WTC11 (cell line): Measurements from ENCODE around the gene CMKLR1. TPM values are rescaled to one million over a fixed set of nuclear protein-coding genes. Genes with fewer than 3 reads are reported as not detected.

Experiments used
- ATAC-seq: fragments of 200-7000 bp; cut with Tn5 transposase; 2 replicates; pipeline ENCODE4 v1.10.0; 2021; ENCODE audit warnings: mild to moderate bottlenecking, moderate library complexity
- CTCF ChIA-PET: fragments of 300-600 bp; sonication (Branson Sonifier 250); formaldehyde crosslinking; loops from one replicate; lab custom pipeline; 2021; ENCODE audit warnings: antibody characterized with exemption; lab: Charles Lee
- POLR2A ChIA-PET: fragments of 350-600 bp; sonication (Branson Sonifier 250); formaldehyde crosslinking; loops from one replicate; lab custom pipeline; 2021; ENCODE audit warnings: antibody characterized with exemption; lab: Charles Lee
- DNase-seq: peaks from one replicate; pipeline ENCODE4 v3.0.0; 2021; ENCODE audit warnings: low spot score
- H3K27ac Mint-ChIP-seq: 2 replicates; pipeline ENCODE4 v1.8.0; 2021; ENCODE audit warnings: mixed read lengths
- H3K27me3 Mint-ChIP-seq: 2 replicates; pipeline ENCODE4 v1.8.0; 2021; ENCODE audit warnings: low read depth, mild to moderate bottlenecking, moderate library complexity, mixed read lengths
- H3K36me3 Mint-ChIP-seq: 2 replicates; pipeline ENCODE4 v1.8.0; 2021; ENCODE audit warnings: mixed read lengths
- H3K4me1 Mint-ChIP-seq: 2 replicates; pipeline ENCODE4 v1.8.0; 2022; ENCODE audit warnings: mixed read lengths
- H3K4me3 Mint-ChIP-seq: 2 replicates; pipeline ENCODE4 v1.8.0; 2021; ENCODE audit warnings: mild to moderate bottlenecking, moderate library complexity, mixed read lengths
- H3K9me3 Mint-ChIP-seq: 2 replicates; pipeline ENCODE4 v1.8.0; 2021; ENCODE audit warnings: mixed read lengths
- ATF1 ChIP-seq: sonication (generic); formaldehyde crosslinking; IDR thresholded peaks from 2 replicates; pipeline ENCODE4 v1.8.1; 2023; ENCODE audit warnings: mild to moderate bottlenecking, moderate library complexity, missing genetic modification reagents
- CREB1 ChIP-seq: sonication (generic); formaldehyde crosslinking; IDR thresholded peaks from 2 replicates; pipeline ENCODE4 v1.8.0; 2023; ENCODE audit warnings: mild to moderate bottlenecking, missing genetic modification reagents
- E2F1 ChIP-seq: sonication (generic); formaldehyde crosslinking; IDR thresholded peaks from 2 replicates; pipeline ENCODE4 v1.8.0; 2022; ENCODE audit warnings: mild to moderate bottlenecking, missing genetic modification reagents
- ESRRA ChIP-seq: sonication (generic); formaldehyde crosslinking; IDR thresholded peaks from 2 replicates; pipeline ENCODE4 v1.8.1; 2022; ENCODE audit warnings: mild to moderate bottlenecking, missing genetic modification reagents, borderline replicate concordance
- FOXK1 ChIP-seq: sonication (generic); formaldehyde crosslinking; IDR thresholded peaks from 2 replicates; pipeline ENCODE4 v1.8.0; 2022; ENCODE audit warnings: mild to moderate bottlenecking, moderate library complexity, missing genetic modification reagents
- GRHL2 ChIP-seq: fragments of 250-450 bp; sonication (Bioruptor Pico); IDR thresholded peaks from 2 replicates; pipeline ENCODE4 v1.8.0; 2022; ENCODE audit warnings: mild to moderate bottlenecking, moderate library complexity; ENCODE audit not compliant: insufficient replicate concordance, severe bottlenecking
- IRF2 ChIP-seq: sonication (generic); formaldehyde crosslinking; IDR thresholded peaks from 2 replicates; pipeline ENCODE4 v1.8.0; 2022; ENCODE audit warnings: low read depth, missing genetic modification reagents, borderline replicate concordance
- KAT7 ChIP-seq: sonication (generic); formaldehyde crosslinking; IDR thresholded peaks from 2 replicates; pipeline ENCODE4 v1.8.1; 2023; ENCODE audit warnings: missing genetic modification reagents, mild to moderate bottlenecking, borderline replicate concordance
- NFATC4 ChIP-seq: fragments of 250-450 bp; sonication (Bioruptor Pico); IDR thresholded peaks from 2 replicates; pipeline ENCODE4 v1.9.0; 2021; ENCODE audit warnings: mild to moderate bottlenecking
- NFYB ChIP-seq: sonication (generic); formaldehyde crosslinking; conservative IDR thresholded peaks from 2 replicates; pipeline ENCODE4 v1.8.0; 2022; ENCODE audit warnings: low read depth, missing genetic modification reagents
- OVOL2 ChIP-seq: fragments of 250-450 bp; sonication (Bioruptor Pico); IDR thresholded peaks from 2 replicates; pipeline ENCODE4 v1.9.0; 2021; ENCODE audit warnings: mild to moderate bottlenecking, borderline replicate concordance
- PRRX2 ChIP-seq: fragments of 250-450 bp; sonication (Bioruptor Pico); IDR thresholded peaks from 2 replicates; pipeline ENCODE4 v1.8.0; 2021; ENCODE audit warnings: mild to moderate bottlenecking
- RORB ChIP-seq: fragments of 250-450 bp; sonication (Bioruptor Pico); IDR thresholded peaks from 2 replicates; pipeline ENCODE4 v1.9.0; 2021; ENCODE audit warnings: mild to moderate bottlenecking
- TEAD4 ChIP-seq: sonication (generic); formaldehyde crosslinking; IDR thresholded peaks from 2 replicates; pipeline ENCODE4 v1.8.0; 2022; ENCODE audit warnings: mild to moderate bottlenecking, missing genetic modification reagents
- ZNF138 ChIP-seq: sonication (generic); formaldehyde crosslinking; conservative IDR thresholded peaks from 2 replicates; pipeline ENCODE4 v1.8.1; 2022; ENCODE audit warnings: mild to moderate bottlenecking, moderate library complexity, missing genetic modification reagents
- ZNF219 ChIP-seq: sonication (generic); formaldehyde crosslinking; IDR thresholded peaks from 2 replicates; pipeline ENCODE4 v1.8.0; 2023; ENCODE audit warnings: missing genetic modification reagents, mild to moderate bottlenecking, borderline replicate concordance
- total RNA-seq: library from RNA; stranded (reverse); gene quantifications from 3 replicates; pipeline ENCODE4 v1.2.3, GENCODE V29; 2021
- TF ChIP-seq, protein P1 (sequence below): sonication (generic); formaldehyde crosslinking; IDR thresholded peaks from 2 replicates; pipeline ENCODE4 v1.8.0; 2023; ENCODE audit warnings: missing genetic modification reagents, mild to moderate bottlenecking, borderline replicate concordance
- TF ChIP-seq, protein P2 (sequence below): sonication (generic); formaldehyde crosslinking; IDR thresholded peaks from 2 replicates; pipeline ENCODE4 v1.8.0; 2022; ENCODE audit warnings: mild to moderate bottlenecking, missing genetic modification reagents
- TF ChIP-seq, protein P3 (sequence below): sonication (generic); formaldehyde crosslinking; IDR thresholded peaks from 2 replicates; pipeline ENCODE4 v1.8.1; 2023; ENCODE audit warnings: mild to moderate bottlenecking, missing genetic modification reagents, moderate library complexity
- TF ChIP-seq, protein P4 (sequence below): fragments of 250-450 bp; sonication (Bioruptor Pico); conservative IDR thresholded peaks from 2 replicates; pipeline ENCODE4 v1.9.0; 2021; ENCODE audit warnings: mild to moderate bottlenecking
- TF ChIP-seq, protein P5 (sequence below): sonication (generic); formaldehyde crosslinking; IDR thresholded peaks from 2 replicates; pipeline ENCODE4 v1.8.1; 2023; ENCODE audit warnings: mild to moderate bottlenecking, missing genetic modification reagents, moderate library complexity

Gene CMKLR1
- total RNA-seq, 1 experiment from 2014 or later = 1.6 TPM

DNA sequence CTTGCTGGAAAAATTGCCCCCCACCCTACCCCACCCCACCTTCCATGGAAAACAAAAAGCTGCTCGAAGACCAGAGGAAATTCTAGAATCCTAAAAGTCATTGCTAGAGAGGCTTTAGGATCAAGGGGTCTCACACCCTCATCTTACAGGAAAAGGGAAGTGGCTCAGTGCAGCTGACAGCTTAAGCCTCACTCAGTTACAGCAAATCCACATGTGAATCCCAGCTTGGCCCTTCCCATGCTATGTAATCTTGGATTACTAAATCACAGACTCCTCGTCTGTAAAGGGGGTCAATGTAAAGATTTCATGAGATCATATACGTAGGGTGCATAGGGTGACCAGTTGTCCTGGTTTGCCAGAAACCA is 25.9 kb downstream of the CMKLR1 start:
- Mint-ChIP-seq H3K9me3 (peaks cover 6% of the 10 kb centered on the region), H3K27me3 (no peaks in the 10 kb centered on the region), H3K36me3 (no peaks in the 10 kb centered on the region), H3K4me3 (no peak overlapping the region), H3K27ac (no peak overlapping the region), H3K4me1 (peaks cover 66% of the 10 kb centered on the region)
- no peak for DNase-seq
- ATAC-seq = no peak
- TF ChIP-seq, protein P1, sequence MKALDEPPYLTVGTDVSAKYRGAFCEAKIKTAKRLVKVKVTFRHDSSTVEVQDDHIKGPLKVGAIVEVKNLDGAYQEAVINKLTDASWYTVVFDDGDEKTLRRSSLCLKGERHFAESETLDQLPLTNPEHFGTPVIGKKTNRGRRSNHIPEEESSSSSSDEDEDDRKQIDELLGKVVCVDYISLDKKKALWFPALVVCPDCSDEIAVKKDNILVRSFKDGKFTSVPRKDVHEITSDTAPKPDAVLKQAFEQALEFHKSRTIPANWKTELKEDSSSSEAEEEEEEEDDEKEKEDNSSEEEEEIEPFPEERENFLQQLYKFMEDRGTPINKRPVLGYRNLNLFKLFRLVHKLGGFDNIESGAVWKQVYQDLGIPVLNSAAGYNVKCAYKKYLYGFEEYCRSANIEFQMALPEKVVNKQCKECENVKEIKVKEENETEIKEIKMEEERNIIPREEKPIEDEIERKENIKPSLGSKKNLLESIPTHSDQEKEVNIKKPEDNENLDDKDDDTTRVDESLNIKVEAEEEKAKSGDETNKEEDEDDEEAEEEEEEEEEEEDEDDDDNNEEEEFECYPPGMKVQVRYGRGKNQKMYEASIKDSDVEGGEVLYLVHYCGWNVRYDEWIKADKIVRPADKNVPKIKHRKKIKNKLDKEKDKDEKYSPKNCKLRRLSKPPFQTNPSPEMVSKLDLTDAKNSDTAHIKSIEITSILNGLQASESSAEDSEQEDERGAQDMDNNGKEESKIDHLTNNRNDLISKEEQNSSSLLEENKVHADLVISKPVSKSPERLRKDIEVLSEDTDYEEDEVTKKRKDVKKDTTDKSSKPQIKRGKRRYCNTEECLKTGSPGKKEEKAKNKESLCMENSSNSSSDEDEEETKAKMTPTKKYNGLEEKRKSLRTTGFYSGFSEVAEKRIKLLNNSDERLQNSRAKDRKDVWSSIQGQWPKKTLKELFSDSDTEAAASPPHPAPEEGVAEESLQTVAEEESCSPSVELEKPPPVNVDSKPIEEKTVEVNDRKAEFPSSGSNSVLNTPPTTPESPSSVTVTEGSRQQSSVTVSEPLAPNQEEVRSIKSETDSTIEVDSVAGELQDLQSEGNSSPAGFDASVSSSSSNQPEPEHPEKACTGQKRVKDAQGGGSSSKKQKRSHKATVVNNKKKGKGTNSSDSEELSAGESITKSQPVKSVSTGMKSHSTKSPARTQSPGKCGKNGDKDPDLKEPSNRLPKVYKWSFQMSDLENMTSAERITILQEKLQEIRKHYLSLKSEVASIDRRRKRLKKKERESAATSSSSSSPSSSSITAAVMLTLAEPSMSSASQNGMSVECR = no peak
- TF ChIP-seq OVOL2 (no peak), ZNF138 (CRISPR knock-in tag) (no peak), IRF2 (CRISPR knock-in tag) (no peak), ATF1 (CRISPR knock-in tag) (no peak), ZNF219 (CRISPR knock-in tag) (no peak), CREB1 (CRISPR knock-in tag) (no peak), KAT7 (CRISPR knock-in tag) (no peak), RORB (CRISPR knock-in tag) (no peak), ESRRA (CRISPR knock-in tag) (no peak), GRHL2 (CRISPR knock-in tag) (no peak), PRRX2 (CRISPR knock-in tag) (no peak)
- TF ChIP-seq, protein P2, sequence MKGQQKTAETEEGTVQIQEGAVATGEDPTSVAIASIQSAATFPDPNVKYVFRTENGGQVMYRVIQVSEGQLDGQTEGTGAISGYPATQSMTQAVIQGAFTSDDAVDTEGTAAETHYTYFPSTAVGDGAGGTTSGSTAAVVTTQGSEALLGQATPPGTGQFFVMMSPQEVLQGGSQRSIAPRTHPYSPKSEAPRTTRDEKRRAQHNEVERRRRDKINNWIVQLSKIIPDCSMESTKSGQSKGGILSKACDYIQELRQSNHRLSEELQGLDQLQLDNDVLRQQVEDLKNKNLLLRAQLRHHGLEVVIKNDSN (CRISPR knock-in tag) = no peak
- TF ChIP-seq, protein P3, sequence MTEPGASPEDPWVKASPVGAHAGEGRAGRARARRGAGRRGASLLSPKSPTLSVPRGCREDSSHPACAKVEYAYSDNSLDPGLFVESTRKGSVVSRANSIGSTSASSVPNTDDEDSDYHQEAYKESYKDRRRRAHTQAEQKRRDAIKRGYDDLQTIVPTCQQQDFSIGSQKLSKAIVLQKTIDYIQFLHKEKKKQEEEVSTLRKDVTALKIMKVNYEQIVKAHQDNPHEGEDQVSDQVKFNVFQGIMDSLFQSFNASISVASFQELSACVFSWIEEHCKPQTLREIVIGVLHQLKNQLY (CRISPR knock-in tag) = no peak
- TF ChIP-seq, protein P4, sequence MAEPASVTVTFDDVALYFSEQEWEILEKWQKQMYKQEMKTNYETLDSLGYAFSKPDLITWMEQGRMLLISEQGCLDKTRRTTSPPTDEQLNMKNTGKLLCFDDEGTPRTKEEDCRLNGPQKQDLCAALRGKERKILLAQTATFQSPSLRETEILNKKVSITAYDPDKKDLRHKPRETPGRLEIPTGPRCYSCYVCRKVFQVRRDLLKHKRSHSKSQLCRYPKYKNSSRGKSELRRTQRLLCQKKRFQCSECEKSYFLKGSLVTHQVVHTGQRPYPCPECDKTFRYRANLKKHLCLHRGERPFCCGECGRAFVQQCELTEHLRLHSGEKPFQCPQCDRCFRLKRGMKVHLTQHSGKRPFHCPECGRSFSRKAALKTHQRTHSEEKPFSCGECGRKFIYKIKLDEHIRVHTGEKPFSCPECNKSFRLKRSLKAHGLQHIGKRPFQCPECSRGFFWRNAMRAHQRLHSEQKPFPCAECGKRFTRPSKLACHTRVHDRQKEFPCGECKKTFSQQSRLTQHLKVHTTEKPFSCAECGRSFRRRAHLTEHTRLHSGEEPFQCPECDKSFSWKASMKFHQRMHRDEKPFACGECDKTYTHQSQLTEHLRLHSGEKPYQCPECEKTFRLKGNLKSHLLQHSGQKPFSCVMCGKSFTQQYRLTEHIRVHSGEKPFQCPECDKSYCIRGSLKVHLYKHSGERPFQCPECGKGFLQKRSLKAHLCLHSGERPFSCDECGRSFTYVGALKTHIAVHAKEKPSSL (CRISPR knock-in tag) = no peak
- ChIA-PET CTCF (interaction anchor here (0.8 to 1.8 kb wide), 2 partner anchors 62 to 76 kb away, joined by 3 to 6 read pairs; no protein-coding TSS in a partner anchor), POLR2A (no interaction called here)

DNA sequence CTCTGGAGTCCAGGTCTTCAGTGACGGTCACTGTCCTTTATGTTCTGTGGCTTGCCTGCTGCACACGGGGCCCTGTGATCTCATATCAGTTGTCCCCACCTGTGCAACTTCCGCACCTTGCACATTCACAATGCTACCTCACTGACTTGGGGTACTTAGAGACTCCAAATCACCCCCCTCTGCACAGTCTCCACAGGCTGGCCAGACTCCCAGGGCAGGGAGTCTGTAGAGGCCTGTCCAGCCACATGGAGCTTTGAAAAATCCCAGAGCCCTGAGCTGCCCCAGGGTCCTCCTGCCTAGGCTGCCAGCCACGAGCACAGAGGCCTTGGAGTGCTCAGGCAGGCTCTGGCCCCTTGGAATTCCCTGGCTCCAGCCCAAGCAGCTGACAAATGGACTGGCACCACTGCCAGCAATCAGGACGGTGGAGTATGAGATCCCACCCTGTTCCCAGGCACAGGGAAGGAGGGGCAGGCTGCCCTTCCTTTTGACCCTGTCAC is 26.4 kb downstream of the CMKLR1 start:
- no peak overlapping the region for H3K4me3 Mint-ChIP-seq
- DNase-seq (no peak), ATAC-seq (no peak)
- H3K27me3 Mint-ChIP-seq = no peaks in the 10 kb centered on the region
- peaks cover 2% of the 10 kb centered on the region for H3K9me3 Mint-ChIP-seq
- no peak overlapping the region for H3K27ac Mint-ChIP-seq
- ChIA-PET POLR2A (no interaction called here), CTCF (interaction anchor here (1.8 kb wide), 1 partner anchor 76 kb away, joined by 6 read pairs; no protein-coding TSS in a partner anchor)
- H3K36me3 Mint-ChIP-seq = no peaks in the 10 kb centered on the region
- peaks cover 69% of the 10 kb centered on the region for H3K4me1 Mint-ChIP-seq
- TF ChIP-seq, protein P1 = no peak
- TF ChIP-seq FOXK1 (no peak), NFATC4 (no peak), TEAD4 (CRISPR knock-in tag) (no peak), NFYB (CRISPR knock-in tag) (no peak), E2F1 (CRISPR knock-in tag) (no peak)
- TF ChIP-seq, protein P5, sequence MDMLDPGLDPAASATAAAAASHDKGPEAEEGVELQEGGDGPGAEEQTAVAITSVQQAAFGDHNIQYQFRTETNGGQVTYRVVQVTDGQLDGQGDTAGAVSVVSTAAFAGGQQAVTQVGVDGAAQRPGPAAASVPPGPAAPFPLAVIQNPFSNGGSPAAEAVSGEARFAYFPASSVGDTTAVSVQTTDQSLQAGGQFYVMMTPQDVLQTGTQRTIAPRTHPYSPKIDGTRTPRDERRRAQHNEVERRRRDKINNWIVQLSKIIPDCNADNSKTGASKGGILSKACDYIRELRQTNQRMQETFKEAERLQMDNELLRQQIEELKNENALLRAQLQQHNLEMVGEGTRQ (CRISPR knock-in tag) = no peak
